IMR-90 (cell line): Measurements from ENCODE around the gene PRPS1. TPM values are rescaled to one million over a fixed set of nuclear protein-coding genes. Genes with fewer than 3 reads are reported as not detected.

Experiments
- ATAC-seq: fragments of 200-7000 bp; cut with Tn5 transposase; 2 replicates; pipeline ENCODE4 v1.9.1; 2020; ENCODE audit warnings: low read depth, mild to moderate bottlenecking, moderate library complexity
- BruUV-seq: library from RNA; stranded (reverse); fragments of 400-500 nt; replicated peaks from 2 replicates; lab custom pipeline; 2021; lab: Mats Ljungman, UMichigan
- CTCF ChIA-PET: fragments of 300-600 bp; formaldehyde crosslinking; extraction: SDS; loops from one replicate; lab custom pipeline; 2021; ENCODE audit warnings: antibody characterized with exemption; lab: Yijun Ruan, JAX
- POLR2A ChIA-PET: fragments of 300-600 bp; sonication (Branson Sonifier 250); formaldehyde crosslinking; loops from one replicate; lab custom pipeline; 2022; ENCODE audit warnings: antibody characterized with exemption; ENCODE audit not compliant: unreplicated experiment; lab: Charles Lee
- DNase-seq: peaks from one replicate; pipeline ENCODE4 v3.0.0; 2013
- H2AFZ ChIP-seq: replicated peaks from 2 replicates; pipeline ENCODE3; 2013; ENCODE audit warnings: low read length, mild to moderate bottlenecking; ENCODE audit not compliant: poor library complexity
- H2AK5ac ChIP-seq: 2 replicates; pipeline ENCODE4 v1.6.1; 2013; ENCODE audit warnings: low read depth, low read length, inconsistent platforms
- H2AK9ac ChIP-seq: replicated peaks from 2 replicates; pipeline ENCODE3; 2013; ENCODE audit warnings: mild to moderate bottlenecking, low read depth, low read length, moderate library complexity; ENCODE audit not compliant: poor library complexity
- H2BK120ac ChIP-seq: 2 replicates; pipeline ENCODE4 v1.6.1; 2013; ENCODE audit warnings: low read depth, low read length, inconsistent platforms
- H2BK15ac ChIP-seq: 3 replicates; pipeline ENCODE4 v1.6.1; 2013; ENCODE audit warnings: low read depth, low read length, inconsistent platforms
- H2BK20ac ChIP-seq: 2 replicates; pipeline ENCODE4 v1.6.1; 2013; ENCODE audit warnings: low read depth, mild to moderate bottlenecking, inconsistent platforms, low read length, moderate library complexity
- H2BK5ac ChIP-seq: 2 replicates; pipeline ENCODE4 v1.6.1; 2013; ENCODE audit warnings: mild to moderate bottlenecking, low read depth, low read length, inconsistent platforms; ENCODE audit not compliant: poor library complexity, severe bottlenecking
- H3K14ac ChIP-seq: replicated peaks from 2 replicates; pipeline ENCODE4 v1.6.1; 2013; ENCODE audit warnings: low read depth, low read length, inconsistent platforms
- H3K18ac ChIP-seq: 2 replicates; pipeline ENCODE4 v1.6.1; 2013; ENCODE audit warnings: low read depth, low read length, control low read depth
- H3K23ac ChIP-seq: 2 replicates; pipeline ENCODE4 v1.6.1; 2013; ENCODE audit warnings: low read depth, low read length, inconsistent platforms
- H3K27ac ChIP-seq: 2 replicates; pipeline ENCODE4 v1.5.1; 2013; ENCODE audit warnings: mild to moderate bottlenecking, control low read depth, low read length; ENCODE audit not compliant: insufficient read depth
- H3K27me3 ChIP-seq: 2 replicates; pipeline ENCODE4 v1.6.1; 2013; ENCODE audit warnings: low read length; ENCODE audit not compliant: control insufficient read depth, insufficient read depth
- H3K36me3 ChIP-seq: 2 replicates; pipeline ENCODE4 v1.6.1; 2013; ENCODE audit warnings: low read length, mixed read lengths; ENCODE audit not compliant: control insufficient read depth, insufficient read depth
- H3K4ac ChIP-seq: 2 replicates; pipeline ENCODE4 v1.6.1; 2013; ENCODE audit warnings: low read depth, low read length, inconsistent platforms
- H3K4me1 ChIP-seq: 2 replicates; pipeline ENCODE4 v1.6.1; 2013; ENCODE audit warnings: low read length, mixed read lengths; ENCODE audit not compliant: control insufficient read depth, insufficient read depth
- H3K4me2 ChIP-seq: 2 replicates; pipeline ENCODE4 v1.6.1; 2013; ENCODE audit warnings: low read depth, mild to moderate bottlenecking, control low read depth, low read length, moderate library complexity
- H3K4me3 ChIP-seq: 2 replicates; pipeline ENCODE4 v1.5.1; 2013; ENCODE audit warnings: low read depth, mild to moderate bottlenecking, control low read depth, low read length, moderate library complexity; ENCODE audit not compliant: insufficient read depth
- H3K56ac ChIP-seq: 2 replicates; pipeline ENCODE4 v1.6.1; 2013; ENCODE audit warnings: low read length, inconsistent platforms; ENCODE audit not compliant: insufficient read depth; ENCODE audit errors: extremely low read depth
- H3K79me1 ChIP-seq, 2 experiments: 2 replicates each; pipeline ENCODE4 v1.6.1; 2013; ENCODE audit warnings: low read length in 2 of 2, inconsistent platforms in 1 of 2, low read depth in 1 of 2
- H3K9ac ChIP-seq: 2 replicates; pipeline ENCODE4 v1.6.1; 2013; ENCODE audit warnings: low read depth, low read length, control low read depth
- H3K9me1 ChIP-seq: 2 replicates; pipeline ENCODE4 v1.6.1; 2013; ENCODE audit warnings: low read length, inconsistent platforms; ENCODE audit not compliant: insufficient read depth
- H3K9me3 ChIP-seq: 2 replicates; pipeline ENCODE4 v1.6.1; 2013; ENCODE audit warnings: low read length; ENCODE audit not compliant: control insufficient read depth, insufficient read depth
- H4K20me1 ChIP-seq: 2 replicates; pipeline ENCODE4 v1.6.1; 2013; ENCODE audit warnings: low read length, inconsistent platforms; ENCODE audit not compliant: insufficient read depth
- H4K5ac ChIP-seq: 2 replicates; pipeline ENCODE4 v1.6.1; 2013; ENCODE audit warnings: mild to moderate bottlenecking, low read depth, low read length, control low read depth
- H4K8ac ChIP-seq, 2 experiments: 2 replicates each; pipeline ENCODE4 v1.6.1; 2013; ENCODE audit warnings: low read depth in 2 of 2, low read length in 2 of 2, control low read depth in 1 of 2, inconsistent platforms in 1 of 2
- H4K91ac ChIP-seq: 2 replicates; pipeline ENCODE4 v1.6.1; 2013; ENCODE audit warnings: low read depth, low read length, inconsistent platforms; ENCODE audit not compliant: insufficient read depth
- CTCF ChIP-seq: conservative IDR thresholded peaks from 2 replicates; pipeline ENCODE4 v1.5.1; 2012; ENCODE audit warnings: mild to moderate bottlenecking, low read depth, low read length, improper control_type of control experiment
- MAFK ChIP-seq: IDR thresholded peaks from 2 replicates; pipeline ENCODE4 v1.6.1; 2012; ENCODE audit warnings: low read depth, low read length, improper control_type of control experiment
- POLR2A ChIP-seq: IDR thresholded peaks from 2 replicates; pipeline ENCODE4 v1.6.1; 2012; ENCODE audit warnings: mild to moderate bottlenecking, low read depth, low read length
- RAD21 ChIP-seq: IDR thresholded peaks from 2 replicates; pipeline ENCODE4 v1.6.1; 2012; ENCODE audit warnings: low read length, improper control_type of control experiment
- RCOR1 ChIP-seq: IDR thresholded peaks from 2 replicates; pipeline ENCODE4 v1.6.1; 2012; ENCODE audit warnings: mild to moderate bottlenecking, low read length, improper control_type of control experiment; ENCODE audit not compliant: insufficient replicate concordance
- SMC3 ChIP-seq: fragments of 150-350 bp; IDR thresholded peaks from 2 replicates; pipeline ENCODE4 v1.6.1; 2016; ENCODE audit warnings: low read depth, mild to moderate bottlenecking, antibody characterized with exemption, low read length, moderate library complexity
- WGBS, 2 experiments: methylation state at CpG; one replicate each; pipeline versions ENCODE4 v1.1.5 to v1.1.7; 2013; ENCODE audit warnings: missing lambda C conversion rate in 2 of 2; ENCODE audit not compliant: insufficient read length in 1 of 2; ENCODE audit errors: extremely low coverage in 2 of 2; 5-methylcytosine and 5-hydroxymethylcytosine counted together
- dilution Hi-C: fragments of 300-500 bp; cut with HindIII; formaldehyde crosslinking; loops from one replicate; pipeline ENCODE4 v1.14.3; 2018; ENCODE audit warnings: low sequenced_read_pairs; ENCODE audit not compliant: unreplicated experiment
- in situ Hi-C: fragments of 300-500 bp; cut with MboI; formaldehyde crosslinking; loops from 3 replicates; pipeline ENCODE4 v1.14.3; 2019; ENCODE audit warnings: low sequenced_read_pairs, inconsistent platforms, mixed read lengths
- intact Hi-C: fragments of 100-400 bp; cut with micrococcal nuclease; formaldehyde crosslinking; loops from 2 replicates; pipeline ENCODE4 v1.10.0; 2022
- polyA plus RNA-seq, 3 experiments: library from polyadenylated mRNA; depleted of rRNA; stranded (reverse); fragments of >200 nt; gene quantifications; 2 replicates each; pipeline ENCODE4 v1.2.3, GENCODE V29; 2012; ENCODE audit warnings: low replicate concordance in 1 of 3
- total RNA-seq: library from RNA; depleted of rRNA; stranded (reverse); fragments of >200 nt; gene quantifications from 2 replicates; pipeline ENCODE4 v1.2.3, GENCODE V29; 2012

The PRPS1 gene
- total and polyA plus RNA-seq, 2 of the 4 experiments (the other 2 are of a cell fraction) = 118 to 137 TPM

- H2BK20ac ChIP-seq = no peak overlapping the region
- no peak overlapping the region for H3K4me2 ChIP-seq
- in situ Hi-C loops (loop anchor here (5.0 to 10.0 kb wide), 2 partner anchors 118 to 415 kb away; partner anchors contain the start of genes NCBP2L and TSC22D3), dilution Hi-C loops (no loop called here), intact Hi-C loops (loop anchor here (1.0 to 10.0 kb wide), 5 partner anchors 59 to 765 kb away; partner anchors contain the start of gene NCBP2L)
- H4K5ac ChIP-seq = no peak overlapping the region
- H3K36me3 ChIP-seq = no peaks in the 10 kb centered on the region
- no peak overlapping the region for H3K14ac ChIP-seq
- H3K4me1 ChIP-seq = no peaks in the 10 kb centered on the region
- no peak overlapping the region for H3K18ac ChIP-seq
- DNase-seq (peak; percentile 64), ATAC-seq (peak; percentile 43)
- peaks cover 6% of the 10 kb centered on the region; the same call in 1 of the 2 replicates for H4K20me1 ChIP-seq
- H2AK9ac ChIP-seq = no peak overlapping the region
- H2AFZ ChIP-seq = no peak overlapping the region
- no peak overlapping the region for H4K8ac ChIP-seq
- H2BK5ac ChIP-seq = no peak overlapping the region
- H3K56ac ChIP-seq = no peak overlapping the region
- H3K79me1 ChIP-seq = no peaks in the 10 kb centered on the region
- H3K4ac ChIP-seq = no peak overlapping the region
- no CpG with 5 or more reads among the region's 1 CpG for WGBS, 2 experiments
- H2BK120ac ChIP-seq = no peak overlapping the region
- H3K23ac ChIP-seq = no peak overlapping the region
- no peak overlapping the region for H3K27ac ChIP-seq
- no peak overlapping the region for H3K4me3 ChIP-seq
- H4K91ac ChIP-seq = no peak overlapping the region
- POLR2A ChIA-PET = no interaction called here
- no TSS peak for BruUV-seq
- no peak overlapping the region for H3K9ac ChIP-seq
- H2AK5ac ChIP-seq = no peak overlapping the region
- CTCF ChIA-PET = interaction anchor here (0.6 to 1.4 kb wide), 6 partner anchors 9 to 941 kb away, joined by 3 to 8 read pairs (median 4); partner anchors contain the start of gene NCBP2L
- H3K9me3 ChIP-seq = no peaks in the 10 kb centered on the region
- TF ChIP-seq POLR2A (no peak), SMC3 (peak; percentile 81), CTCF (peak; percentile 80), MAFK (peak; percentile 70), RAD21 (peak; percentile 73), RCOR1 (no peak)
- H3K9me1 ChIP-seq = peaks cover 4% of the 10 kb centered on the region; the same call in 1 of the 2 replicates
- H3K27me3 ChIP-seq = peaks cover 3% of the 10 kb centered on the region
- H2BK15ac ChIP-seq = no peak overlapping the region
Measured at GRCh38 chrX:107659768-107660167, 31.5 kb downstream of the PRPS1 start.
